ENCODE data around the gene RASA4B.
"Not testable (repeated sequence)": the region's sequence is repeated elsewhere in the genome, so short reads cannot be mapped to it uniquely, and the experiment has no call there.

DNA sequence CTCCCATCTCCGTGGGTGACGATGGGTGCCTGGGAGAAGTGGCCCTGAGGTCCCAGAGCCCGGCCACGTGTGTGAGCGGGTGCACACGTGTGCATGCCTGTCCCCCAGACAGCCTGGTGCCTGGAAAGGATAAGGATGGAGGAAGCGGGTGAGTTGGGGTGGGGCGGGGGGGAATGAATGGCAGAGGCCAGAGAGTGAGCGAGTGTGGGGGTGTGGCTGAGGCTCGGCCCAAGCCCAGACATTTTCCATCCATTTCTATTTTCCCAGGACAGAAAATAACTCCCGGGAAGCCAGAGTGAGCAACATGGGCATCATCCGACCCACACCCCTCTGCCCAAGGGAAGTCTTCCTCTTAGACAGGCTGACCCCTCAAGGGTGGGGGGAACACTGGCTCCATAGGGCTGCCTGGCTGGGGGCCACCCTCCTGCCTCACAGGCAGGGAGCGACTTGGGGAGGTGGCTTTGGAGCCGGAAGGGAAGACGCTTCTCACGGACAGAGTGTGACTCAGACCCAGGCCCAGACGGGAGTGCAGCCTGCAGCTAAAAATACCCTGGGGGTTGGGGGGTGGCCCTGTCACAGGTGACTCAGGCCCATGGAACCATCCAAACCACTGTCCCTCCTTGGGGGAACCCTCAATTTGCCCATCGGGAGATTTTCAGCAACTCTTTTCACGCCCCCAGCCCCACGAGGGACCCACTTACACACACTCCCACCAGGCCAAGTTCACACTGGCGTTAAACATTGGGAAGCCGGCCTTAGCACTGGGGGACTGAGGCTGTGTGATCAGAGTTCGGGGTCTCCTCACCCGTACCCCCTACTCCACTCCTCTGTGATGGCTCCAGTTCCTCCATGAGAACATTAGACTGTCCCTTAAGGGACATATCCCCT lies 12.0 kb downstream of the RASA4B start:
- TF ChIP-seq POLR2A (IDR thresholded peaks at IDR 0.05; ENCODE audit: low read depth, low read length); MXI1 (IDR thresholded peaks at IDR 0.05; ENCODE audit: borderline replicate concordance, low read depth, low read length); SMC3 (IDR thresholded peaks at IDR 0.05; ENCODE audit: low read depth, low read length); USF2 (IDR thresholded peaks at IDR 0.05; ENCODE audit: low read depth, low read length); RAD21 (IDR thresholded peaks at IDR 0.05; ENCODE audit: low read length); MAZ (IDR thresholded peaks at IDR 0.05; ENCODE audit: borderline replicate concordance, low read depth, low read length); RCOR1 (IDR thresholded peaks at IDR 0.05; ENCODE audit: insufficient replicate concordance, low read length): not testable (repeated sequence)
- TF ChIP-seq, protein P1, sequence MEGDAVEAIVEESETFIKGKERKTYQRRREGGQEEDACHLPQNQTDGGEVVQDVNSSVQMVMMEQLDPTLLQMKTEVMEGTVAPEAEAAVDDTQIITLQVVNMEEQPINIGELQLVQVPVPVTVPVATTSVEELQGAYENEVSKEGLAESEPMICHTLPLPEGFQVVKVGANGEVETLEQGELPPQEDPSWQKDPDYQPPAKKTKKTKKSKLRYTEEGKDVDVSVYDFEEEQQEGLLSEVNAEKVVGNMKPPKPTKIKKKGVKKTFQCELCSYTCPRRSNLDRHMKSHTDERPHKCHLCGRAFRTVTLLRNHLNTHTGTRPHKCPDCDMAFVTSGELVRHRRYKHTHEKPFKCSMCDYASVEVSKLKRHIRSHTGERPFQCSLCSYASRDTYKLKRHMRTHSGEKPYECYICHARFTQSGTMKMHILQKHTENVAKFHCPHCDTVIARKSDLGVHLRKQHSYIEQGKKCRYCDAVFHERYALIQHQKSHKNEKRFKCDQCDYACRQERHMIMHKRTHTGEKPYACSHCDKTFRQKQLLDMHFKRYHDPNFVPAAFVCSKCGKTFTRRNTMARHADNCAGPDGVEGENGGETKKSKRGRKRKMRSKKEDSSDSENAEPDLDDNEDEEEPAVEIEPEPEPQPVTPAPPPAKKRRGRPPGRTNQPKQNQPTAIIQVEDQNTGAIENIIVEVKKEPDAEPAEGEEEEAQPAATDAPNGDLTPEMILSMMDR (conservative IDR thresholded peaks at IDR 0.05; ENCODE audit: low read depth, low read length): not testable (repeated sequence)
